Vagina (tissue), 2 donors: ENCODE results near the gene YPEL4.

Experiments used
- POLR2A ChIP-seq, 2 donors: fragments of 450-650 bp; IDR thresholded peaks; one replicate each; pipeline ENCODE4 v1.6.1; 2017; ENCODE audit warnings: antibody characterized with exemption in 2 of 2, mild to moderate bottlenecking in 2 of 2, moderate library complexity in 2 of 2
- TF ChIP-seq, protein P1 (sequence below), 3 experiments: fragments of 450-650 bp in 2 of 3; fragments of 200-600 bp in 1 of 3; sonication (generic) in 1 of 3; IDR thresholded peaks; one replicate each; pipeline ENCODE4 v1.5.1; 2017 to 2019; ENCODE audit warnings: antibody characterized with exemption in 3 of 3, mild to moderate bottlenecking in 2 of 3, moderate library complexity in 2 of 3

DNA sequence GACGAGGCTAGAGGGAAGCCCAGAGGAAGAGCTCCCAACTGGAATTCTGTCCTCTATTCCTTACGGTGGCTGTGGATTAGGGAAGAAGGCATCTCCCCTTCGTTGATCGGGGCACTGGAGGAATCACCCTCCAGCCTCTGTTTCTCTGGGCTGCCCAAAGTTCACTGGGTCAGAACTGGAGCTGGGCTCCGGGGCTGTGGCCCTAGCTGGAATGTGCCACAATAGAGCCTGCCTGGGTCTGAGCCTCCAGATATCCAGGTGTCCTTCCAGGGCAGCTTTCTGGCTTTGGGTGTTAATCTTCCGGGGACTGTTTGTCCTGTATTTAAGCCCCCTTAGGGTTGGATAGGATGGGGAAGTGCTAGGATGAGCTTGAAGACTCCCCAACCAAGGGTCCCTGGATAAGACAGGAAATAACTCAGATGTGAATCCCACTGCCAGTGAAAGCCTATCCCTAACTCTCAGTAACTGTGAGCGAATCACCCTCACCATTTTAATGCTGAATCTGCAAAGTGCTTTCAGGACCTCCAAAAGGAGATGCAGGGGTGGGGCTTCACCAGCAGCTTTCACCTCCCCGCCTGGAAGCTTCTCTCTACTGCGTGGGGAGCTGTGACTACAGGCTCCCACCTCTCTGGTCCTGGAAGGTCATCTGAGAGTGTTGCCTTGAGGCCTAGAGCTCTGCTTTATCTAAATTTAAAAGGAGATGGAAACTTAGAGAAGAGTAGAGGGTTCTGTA, 9.5 kb downstream of the YPEL4 start:
- TF ChIP-seq, protein P1, sequence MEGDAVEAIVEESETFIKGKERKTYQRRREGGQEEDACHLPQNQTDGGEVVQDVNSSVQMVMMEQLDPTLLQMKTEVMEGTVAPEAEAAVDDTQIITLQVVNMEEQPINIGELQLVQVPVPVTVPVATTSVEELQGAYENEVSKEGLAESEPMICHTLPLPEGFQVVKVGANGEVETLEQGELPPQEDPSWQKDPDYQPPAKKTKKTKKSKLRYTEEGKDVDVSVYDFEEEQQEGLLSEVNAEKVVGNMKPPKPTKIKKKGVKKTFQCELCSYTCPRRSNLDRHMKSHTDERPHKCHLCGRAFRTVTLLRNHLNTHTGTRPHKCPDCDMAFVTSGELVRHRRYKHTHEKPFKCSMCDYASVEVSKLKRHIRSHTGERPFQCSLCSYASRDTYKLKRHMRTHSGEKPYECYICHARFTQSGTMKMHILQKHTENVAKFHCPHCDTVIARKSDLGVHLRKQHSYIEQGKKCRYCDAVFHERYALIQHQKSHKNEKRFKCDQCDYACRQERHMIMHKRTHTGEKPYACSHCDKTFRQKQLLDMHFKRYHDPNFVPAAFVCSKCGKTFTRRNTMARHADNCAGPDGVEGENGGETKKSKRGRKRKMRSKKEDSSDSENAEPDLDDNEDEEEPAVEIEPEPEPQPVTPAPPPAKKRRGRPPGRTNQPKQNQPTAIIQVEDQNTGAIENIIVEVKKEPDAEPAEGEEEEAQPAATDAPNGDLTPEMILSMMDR (IDR thresholded peaks at IDR 0.05), result no peak
- no peak for TF ChIP-seq POLR2A (IDR thresholded peaks at IDR 0.05)
